NCI-H1092 (cell line): ENCODE measurements around the gene CYP26B1.

Experiments
- DNase-seq: peaks from one replicate; lab custom pipeline; 2025; lab: John Stamatoyannopoulos, UW

The CYP26B1 gene

GRCh38 chr2:72141032-72141645 lies 6.5 kb downstream of the CYP26B1 start:
- no peak for DNase-seq

- DNase-seq = no peak
Measured at GRCh38 chr2:72140621-72140960, 7.1 kb downstream of the CYP26B1 start.

- DNase-seq = no peak
Measured at GRCh38 chr2:72139874-72140620, 7.6 kb downstream of the CYP26B1 start.

- no peak for DNase-seq
Measured at GRCh38 chr2:72139471-72139873, 8.2 kb downstream of the CYP26B1 start.

GRCh38 chr2:72138921-72139381 lies 8.7 kb downstream of the CYP26B1 start:
- DNase-seq = no peak

- no peak for DNase-seq
Measured at GRCh38 chr2:72138011-72138881, 9.4 kb downstream of the CYP26B1 start.

- DNase-seq = peak; percentile 34
Measured at GRCh38 chr2:72137498-72138010, 10.1 kb downstream of the CYP26B1 start.

GRCh38 chr2:72136933-72137497 lies 10.6 kb downstream of the CYP26B1 start:
- no peak for DNase-seq

GRCh38 chr2:72136331-72136730 lies 11.3 kb downstream of the CYP26B1 start:
- no peak for DNase-seq

- no peak for DNase-seq
Measured at GRCh38 chr2:72135921-72136320, 11.7 kb downstream of the CYP26B1 start.

GRCh38 chr2:72134997-72135800 lies 12.5 kb downstream of the CYP26B1 start:
- no peak for DNase-seq

- no peak for DNase-seq
Measured at GRCh38 chr2:72134408-72134996, 13.2 kb downstream of the CYP26B1 start.

GRCh38 chr2:72133721-72134407 lies 13.8 kb downstream of the CYP26B1 start:
- no peak for DNase-seq

- no peak for DNase-seq
Measured at GRCh38 chr2:72132981-72133720, 14.5 kb downstream of the CYP26B1 start.

GRCh38 chr2:72131916-72132841 lies 15.5 kb downstream of the CYP26B1 start:
- DNase-seq = no peak

GRCh38 chr2:72131371-72131891 lies 16.2 kb downstream of the CYP26B1 start:
- DNase-seq = no peak

- no peak for DNase-seq
Measured at GRCh38 chr2:72130659-72131360, 16.9 kb downstream of the CYP26B1 start.
